ENCODE data around the gene BTBD17. TPM values are rescaled to one million over a fixed set of nuclear protein-coding genes. Genes with fewer than 3 reads are reported as not detected.

The BTBD17 gene
- polyA plus RNA-seq, 3 donors from 2014 or later, result 0.21 TPM; not detected in 2

DNA sequence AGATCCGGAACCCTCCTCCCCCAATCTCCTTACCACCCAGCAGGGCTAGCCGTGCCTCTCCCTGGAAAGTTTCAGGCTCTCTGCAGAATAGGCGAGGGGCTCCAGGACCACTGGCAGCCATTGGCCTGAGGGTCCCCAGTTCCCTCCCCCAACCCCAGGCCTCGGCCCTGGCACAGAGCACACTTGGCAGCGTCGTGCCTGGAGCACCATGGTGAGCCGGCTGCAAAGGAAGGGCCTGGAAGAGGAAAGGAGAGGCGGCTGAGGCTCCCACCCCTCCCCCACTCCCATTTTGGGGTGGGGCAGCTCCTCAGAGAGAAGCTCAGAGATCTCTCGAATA, 369 bp upstream of the BTBD17 start:
- peaks cover 0 to 1% (median 0%) of the 10 kb centered on the region in 6 donors for H3K9me3 Mint-ChIP-seq
- no peak for DNase-seq
- no peak overlapping the region for H3K27ac Mint-ChIP-seq
- H3K4me3 Mint-ChIP-seq, result no peak overlapping the region
- H3K36me3 Mint-ChIP-seq, result no peaks in the 10 kb centered on the region
- H3K4me1 Mint-ChIP-seq, result peaks cover 4 to 6% of the 10 kb centered on the region in 2 donors
- H3K27me3 Mint-ChIP-seq (ENCODE audit: low read depth in 3 of 3), result peaks cover 4 to 29% (median 5%) of the 10 kb centered on the region in 3 donors

- no peaks in the 10 kb centered on the region for H3K36me3 Mint-ChIP-seq
- no peak for DNase-seq
- no peak overlapping the region for H3K4me3 Mint-ChIP-seq
- peaks cover 4 to 6% of the 10 kb centered on the region in 2 donors for H3K4me1 Mint-ChIP-seq
- no peak overlapping the region for H3K27ac Mint-ChIP-seq
- H3K9me3 Mint-ChIP-seq, result peaks cover 0 to 1% (median 0%) of the 10 kb centered on the region in 6 donors
- peaks cover 4 to 27% (median 4%) of the 10 kb centered on the region in 3 donors for H3K27me3 Mint-ChIP-seq (ENCODE audit: low read depth in 3 of 3)
Measured at GRCh38 chr17:74360899-74361229, 804 bp downstream of the BTBD17 start.

DNA sequence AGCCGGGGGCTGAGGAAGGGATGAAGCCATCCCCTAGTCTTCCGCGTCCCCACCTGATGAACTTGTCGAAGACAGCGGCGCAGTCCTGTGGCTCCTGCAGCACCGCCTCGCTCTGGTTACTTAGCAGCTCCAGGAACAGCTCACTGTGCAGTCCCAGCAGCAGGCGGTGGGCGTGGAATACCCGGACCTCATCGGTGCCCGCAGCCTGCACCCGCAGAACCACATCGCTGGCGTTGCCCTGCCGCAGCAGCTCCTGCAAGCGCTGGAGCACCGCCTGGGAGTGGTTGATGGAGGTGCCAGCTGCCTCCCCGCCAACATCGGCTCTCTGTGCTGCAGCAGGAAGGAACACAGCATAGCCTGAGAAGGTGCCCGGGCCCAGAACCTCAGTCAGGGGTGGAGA, 1.8 kb downstream of the BTBD17 start:
- peaks cover 4 to 23% (median 4%) of the 10 kb centered on the region in 3 donors for H3K27me3 Mint-ChIP-seq (ENCODE audit: low read depth in 3 of 3)
- H3K4me3 Mint-ChIP-seq, result no peak overlapping the region
- peaks cover 4 to 6% of the 10 kb centered on the region in 2 donors for H3K4me1 Mint-ChIP-seq

GRCh38 chr17:74358697-74359096, 3.0 kb downstream of the BTBD17 start:
- H3K36me3 Mint-ChIP-seq, result no peaks in the 10 kb centered on the region
- H3K9me3 Mint-ChIP-seq, result peaks cover 0 to 1% (median 0%) of the 10 kb centered on the region in 6 donors
- H3K27ac Mint-ChIP-seq, result no peak overlapping the region
- peak overlapping the region in 2 of 5 donors; percentile 11 to 57 for H3K4me3 Mint-ChIP-seq
- H3K4me1 Mint-ChIP-seq, result peaks cover 4 to 9% of the 10 kb centered on the region in 2 donors
- DNase-seq, result no peak
- peaks cover 4 to 23% (median 6%) of the 10 kb centered on the region in 3 donors for H3K27me3 Mint-ChIP-seq (ENCODE audit: low read depth in 3 of 3)

More for the DNA sequence above, 1.8 kb downstream of the BTBD17 start:
- H3K36me3 Mint-ChIP-seq, result no peaks in the 10 kb centered on the region
- no peak overlapping the region for H3K27ac Mint-ChIP-seq
- H3K9me3 Mint-ChIP-seq, result peaks cover 0 to 1% (median 0%) of the 10 kb centered on the region in 6 donors
- no peak for DNase-seq

GRCh38 chr17:74357466-74357809, 4.2 kb downstream of the BTBD17 start:
- Mint-ChIP-seq H3K27me3 (ENCODE audit: low read depth in 3 of 3) (peaks cover 6 to 23% (median 11%) of the 10 kb centered on the region in 3 donors), H3K36me3 (no peaks in the 10 kb centered on the region), H3K4me1 (peaks cover 4 to 9% of the 10 kb centered on the region in 2 donors), H3K4me3 (peak overlapping the region in 3 of 5 donors; percentile 30 to 76 (median 74)), H3K9me3 (peaks cover 0 to 1% (median 0%) of the 10 kb centered on the region in 6 donors), H3K27ac (no peak overlapping the region)
- no peak for DNase-seq

- H3K27ac Mint-ChIP-seq, result no peak overlapping the region
- no peaks in the 10 kb centered on the region for H3K36me3 Mint-ChIP-seq
- peaks cover 4 to 9% of the 10 kb centered on the region in 2 donors for H3K4me1 Mint-ChIP-seq
- H3K27me3 Mint-ChIP-seq (ENCODE audit: low read depth in 3 of 3), result peaks cover 6 to 23% (median 11%) of the 10 kb centered on the region in 3 donors
- peaks cover 0 to 1% (median 0%) of the 10 kb centered on the region in 6 donors for H3K9me3 Mint-ChIP-seq
- peak overlapping the region in 4 of 5 donors; percentile 21 to 30 (median 26) for H3K4me3 Mint-ChIP-seq
- peak in 2 of 3 donors; percentile 7 to 30 for DNase-seq
Measured at GRCh38 chr17:74356646-74357465, 4.8 kb downstream of the BTBD17 start.

GRCh38 chr17:74355065-74355464, 6.6 kb downstream of the BTBD17 start:
- H3K4me1 Mint-ChIP-seq, result peaks cover 4 to 9% of the 10 kb centered on the region in 2 donors
- no peak for DNase-seq
- H3K9me3 Mint-ChIP-seq, result peaks cover 0 to 4% (median 0%) of the 10 kb centered on the region in 6 donors
- H3K4me3 Mint-ChIP-seq, result no peak overlapping the region
- peaks cover 6 to 19% (median 15%) of the 10 kb centered on the region in 3 donors for H3K27me3 Mint-ChIP-seq (ENCODE audit: low read depth in 3 of 3)
- H3K27ac Mint-ChIP-seq, result no peak overlapping the region
- H3K36me3 Mint-ChIP-seq, result no peaks in the 10 kb centered on the region

DNA sequence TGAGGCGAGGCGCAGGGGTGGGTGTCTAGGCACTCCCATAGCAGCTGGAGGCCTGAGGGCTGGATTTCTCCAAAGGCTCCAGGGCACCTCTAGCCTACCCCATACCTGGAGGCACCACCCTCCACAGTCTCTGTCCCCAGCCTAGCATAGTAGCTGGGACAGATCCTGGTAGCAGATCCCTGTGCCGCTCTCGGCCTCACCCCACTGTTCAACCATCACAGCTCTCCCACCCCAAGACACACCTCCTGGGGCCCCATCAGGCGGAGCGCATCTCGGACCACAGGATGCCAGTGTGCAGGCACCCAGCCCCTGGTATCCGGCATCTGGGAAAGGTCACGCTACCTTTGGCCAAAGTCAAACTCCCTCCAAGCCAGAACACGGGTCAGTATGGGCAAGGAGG, 7.1 kb downstream of the BTBD17 start:
- Mint-ChIP-seq H3K4me1 (peaks cover 4 to 9% of the 10 kb centered on the region in 2 donors), H3K27me3 (ENCODE audit: low read depth in 3 of 3) (peaks cover 6 to 19% (median 15%) of the 10 kb centered on the region in 3 donors), H3K36me3 (no peaks in the 10 kb centered on the region), H3K9me3 (peaks cover 0 to 4% (median 0%) of the 10 kb centered on the region in 6 donors), H3K4me3 (no peak overlapping the region), H3K27ac (no peak overlapping the region)
- DNase-seq, result no peak

DNA sequence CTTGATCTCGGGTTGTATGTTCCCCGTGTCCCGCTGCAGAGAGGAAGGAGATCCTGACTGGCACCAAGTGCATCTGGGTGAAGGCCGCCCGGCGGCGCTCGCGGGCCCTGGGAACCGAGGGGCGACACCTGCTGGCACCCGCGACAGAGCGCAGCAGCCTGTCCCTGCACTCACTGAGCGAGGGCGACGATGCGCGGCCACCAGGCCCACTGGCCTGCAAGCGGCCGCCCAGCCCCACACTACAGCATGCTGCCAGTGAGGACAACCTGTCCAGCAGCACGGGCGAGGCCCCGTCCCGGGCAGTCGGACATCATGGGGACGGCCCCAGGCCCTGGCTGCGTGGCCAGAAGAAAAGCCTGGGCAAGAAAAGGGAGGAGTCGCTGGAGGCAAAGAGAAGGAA, 7.5 kb downstream of the BTBD17 start:
- no peak overlapping the region for H3K27ac Mint-ChIP-seq
- H3K4me3 Mint-ChIP-seq, result no peak overlapping the region

DNA sequence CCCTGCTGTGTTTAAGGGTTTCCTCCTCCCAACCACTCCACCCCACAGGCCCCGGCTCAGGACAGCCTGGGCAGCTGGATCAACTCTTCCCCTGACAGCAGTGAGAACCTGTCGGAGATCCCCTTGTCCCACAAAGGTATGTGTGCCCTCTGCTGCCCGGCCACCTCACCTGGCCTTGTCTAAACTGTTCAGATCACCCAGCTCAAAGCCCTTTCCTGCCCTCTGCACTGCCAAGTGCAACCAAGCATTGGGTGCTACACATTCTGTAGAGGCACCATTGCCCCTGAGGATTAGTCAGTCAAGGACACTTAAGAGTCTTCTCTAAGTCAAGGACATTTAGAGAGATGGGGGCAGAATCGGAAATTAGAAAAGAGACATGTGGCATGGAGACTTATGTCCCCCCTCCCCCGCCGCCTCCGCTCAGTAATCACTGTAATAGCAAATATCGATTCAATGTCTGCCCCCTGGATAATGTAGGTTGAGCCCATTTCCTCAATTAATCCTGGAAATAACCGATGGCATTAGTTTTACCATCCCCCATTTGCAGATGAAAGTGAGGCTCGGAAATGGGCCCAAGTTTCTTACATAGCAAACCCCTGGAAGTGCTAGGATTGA, 8.1 kb downstream of the BTBD17 start:
- Mint-ChIP-seq H3K27ac (no peak overlapping the region), H3K36me3 (no peaks in the 10 kb centered on the region), H3K27me3 (ENCODE audit: low read depth in 3 of 3) (peaks cover 7 to 17% (median 17%) of the 10 kb centered on the region in 3 donors), H3K4me1 (peaks cover 1 to 8% of the 10 kb centered on the region in 2 donors), H3K4me3 (no peak overlapping the region), H3K9me3 (peaks cover 0 to 5% (median 0%) of the 10 kb centered on the region in 6 donors)
- DNase-seq, result no peak

More for the DNA sequence above, 7.5 kb downstream of the BTBD17 start:
- DNase-seq, result peak; percentile 27 to 41 (median 38)
- peaks cover 0 to 4% (median 0%) of the 10 kb centered on the region in 6 donors for H3K9me3 Mint-ChIP-seq
- H3K4me1 Mint-ChIP-seq, result peaks cover 4 to 9% of the 10 kb centered on the region in 2 donors
- no peaks in the 10 kb centered on the region for H3K36me3 Mint-ChIP-seq
- peaks cover 6 to 19% (median 15%) of the 10 kb centered on the region in 3 donors for H3K27me3 Mint-ChIP-seq (ENCODE audit: low read depth in 3 of 3)

DNA sequence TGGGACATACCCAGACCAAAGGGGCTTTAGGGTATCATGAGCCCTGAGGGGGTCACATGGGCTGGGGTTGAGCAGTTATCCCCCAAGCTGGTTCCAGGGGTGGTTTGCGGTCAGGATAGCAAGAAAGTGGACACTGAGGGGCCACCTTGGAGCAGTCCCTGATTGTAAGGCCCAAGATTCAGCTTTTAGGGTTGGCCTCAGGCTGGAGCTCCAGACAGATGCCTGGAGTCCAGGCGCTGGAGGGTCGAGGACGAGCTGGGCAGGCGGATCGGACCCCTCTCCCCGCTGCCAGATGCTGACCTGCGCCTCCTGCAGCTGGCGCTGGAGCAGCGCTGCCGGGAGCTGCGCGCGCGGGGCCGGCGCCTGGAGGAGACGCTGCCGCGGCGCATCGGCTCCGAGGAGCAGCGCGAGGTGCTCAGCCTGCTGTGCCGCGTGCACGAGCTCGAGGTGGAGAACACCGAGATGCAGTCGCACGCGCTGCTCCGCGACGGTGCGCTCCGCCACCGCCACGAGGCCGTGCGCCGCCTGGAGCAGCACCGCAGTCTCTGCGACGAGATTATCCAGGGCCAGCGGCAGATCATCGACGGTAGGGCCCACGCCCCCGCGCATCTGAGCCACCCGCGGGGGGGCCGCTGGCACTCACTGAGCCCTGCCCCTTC, 10.0 kb downstream of the BTBD17 start:
- no peaks in the 10 kb centered on the region for H3K36me3 Mint-ChIP-seq
- no peak overlapping the region for H3K27ac Mint-ChIP-seq
- peaks cover 0 to 3% of the 10 kb centered on the region in 2 donors for H3K4me1 Mint-ChIP-seq
- H3K27me3 Mint-ChIP-seq (ENCODE audit: low read depth in 3 of 3), result peaks cover 6 to 17% (median 13%) of the 10 kb centered on the region in 3 donors
- DNase-seq, result no peak
- H3K4me3 Mint-ChIP-seq, result no peak overlapping the region
- peaks cover 0 to 4% (median 0%) of the 10 kb centered on the region in 6 donors for H3K9me3 Mint-ChIP-seq

DNA sequence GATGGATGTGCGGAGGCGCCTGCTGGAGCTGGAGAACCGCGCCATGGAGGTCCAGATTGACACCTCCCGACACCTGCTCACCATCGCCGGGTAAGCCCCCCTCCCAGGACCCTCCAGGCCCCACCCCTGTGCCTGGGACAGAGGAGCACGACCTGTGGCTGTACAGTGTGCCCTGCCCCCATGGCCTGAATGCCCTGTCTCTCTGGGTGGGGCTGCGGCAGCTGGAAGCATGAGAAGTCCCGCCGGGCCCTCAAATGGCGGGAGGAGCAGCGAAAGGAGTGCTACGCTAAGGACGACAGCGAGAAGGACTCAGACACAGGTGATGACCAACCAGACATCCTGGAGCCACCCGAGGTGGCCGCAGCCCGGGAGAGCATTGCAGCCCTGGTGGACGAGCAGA, 11.2 kb downstream of the BTBD17 start:
- no peak for DNase-seq
- Mint-ChIP-seq H3K27ac (no peak overlapping the region), H3K9me3 (peaks cover 0 to 4% (median 0%) of the 10 kb centered on the region in 6 donors), H3K27me3 (ENCODE audit: low read depth in 3 of 3) (peaks cover 4 to 17% (median 9%) of the 10 kb centered on the region in 3 donors), H3K36me3 (no peaks in the 10 kb centered on the region), H3K4me1 (peaks cover 0 to 3% of the 10 kb centered on the region in 2 donors), H3K4me3 (no peak overlapping the region)

GRCh38 chr17:74349120-74349519, 12.5 kb downstream of the BTBD17 start:
- H3K9me3 Mint-ChIP-seq, result peaks cover 0 to 4% (median 0%) of the 10 kb centered on the region in 6 donors
- peaks cover 4 to 17% (median 9%) of the 10 kb centered on the region in 3 donors for H3K27me3 Mint-ChIP-seq (ENCODE audit: low read depth in 3 of 3)
- no peak overlapping the region for H3K4me3 Mint-ChIP-seq
- H3K27ac Mint-ChIP-seq, result no peak overlapping the region
- no peaks in the 10 kb centered on the region for H3K36me3 Mint-ChIP-seq
- H3K4me1 Mint-ChIP-seq, result peaks cover 0 to 2% of the 10 kb centered on the region in 2 donors
- no peak for DNase-seq

Data from immature natural killer cell (primary cell).